ENCODE measurements around the gene DNAH6.

The DNAH6 gene

GRCh38 chr2:84808279-84808678 lies 292.0 kb downstream of the DNAH6 start:
- H3K9me3 ChIP-seq (replicated peaks; ENCODE audit: low read length), result no peaks in the 10 kb centered on the region
- no peaks in the 10 kb centered on the region for H3K36me3 ChIP-seq (ENCODE audit: insufficient read depth, low read length)
- peaks cover 53% of the 10 kb centered on the region for H3K27me3 ChIP-seq (ENCODE audit: control insufficient read depth, insufficient read depth, low read length)
- H3K4me2 ChIP-seq (ENCODE audit: low read length), result no peak overlapping the region
- H3K4me1 ChIP-seq (ENCODE audit: control insufficient read depth, insufficient read depth, low read length), result peaks cover 14% of the 10 kb centered on the region
- no peak overlapping the region for H3K9ac ChIP-seq (ENCODE audit: low read depth, low read length)
- H3K4me3 ChIP-seq (ENCODE audit: low read length), result no peak overlapping the region

GRCh38 chr2:84811839-84812431 lies 295.6 kb downstream of the DNAH6 start:
- Histone ChIP-seq H3K4me3 (ENCODE audit: low read length) (no peak overlapping the region), H3K4me2 (ENCODE audit: low read length) (no peak overlapping the region), H3K4me1 (ENCODE audit: control insufficient read depth, insufficient read depth, low read length) (peaks cover 10% of the 10 kb centered on the region), H3K27me3 (ENCODE audit: control insufficient read depth, insufficient read depth, low read length) (peaks cover 62% of the 10 kb centered on the region), H3K36me3 (ENCODE audit: insufficient read depth, low read length) (no peaks in the 10 kb centered on the region), H3K9ac (ENCODE audit: low read depth, low read length) (no peak overlapping the region), H3K9me3 (replicated peaks; ENCODE audit: low read length) (no peaks in the 10 kb centered on the region)

- peaks cover 50% of the 10 kb centered on the region for H3K27me3 ChIP-seq (ENCODE audit: control insufficient read depth, insufficient read depth, low read length)
- no peaks in the 10 kb centered on the region for H3K36me3 ChIP-seq (ENCODE audit: insufficient read depth, low read length)
- no peak overlapping the region for H3K9ac ChIP-seq (ENCODE audit: low read depth, low read length)
- H3K4me1 ChIP-seq (ENCODE audit: control insufficient read depth, insufficient read depth, low read length), result no peaks in the 10 kb centered on the region
- H3K4me2 ChIP-seq (ENCODE audit: low read length), result no peak overlapping the region
- H3K4me3 ChIP-seq (ENCODE audit: low read length), result no peak overlapping the region
- H3K9me3 ChIP-seq (replicated peaks; ENCODE audit: low read length), result no peaks in the 10 kb centered on the region
Observed at GRCh38 chr2:84815146-84815545, 298.8 kb downstream of the DNAH6 start.

GRCh38 chr2:84816426-84817026 lies 300.2 kb downstream of the DNAH6 start:
- Histone ChIP-seq H3K4me2 (ENCODE audit: low read length) (no peak overlapping the region), H3K27me3 (ENCODE audit: control insufficient read depth, insufficient read depth, low read length) (peaks cover 40% of the 10 kb centered on the region), H3K4me3 (ENCODE audit: low read length) (no peak overlapping the region), H3K4me1 (ENCODE audit: control insufficient read depth, insufficient read depth, low read length) (no peaks in the 10 kb centered on the region), H3K9ac (ENCODE audit: low read depth, low read length) (no peak overlapping the region), H3K36me3 (ENCODE audit: insufficient read depth, low read length) (no peaks in the 10 kb centered on the region), H3K9me3 (replicated peaks; ENCODE audit: low read length) (no peaks in the 10 kb centered on the region)

GRCh38 chr2:84817239-84817655 lies 300.9 kb downstream of the DNAH6 start:
- no peaks in the 10 kb centered on the region for H3K9me3 ChIP-seq (replicated peaks; ENCODE audit: low read length)

GRCh38 chr2:84821806-84822205 lies 305.5 kb downstream of the DNAH6 start:
- H3K4me1 ChIP-seq (ENCODE audit: control insufficient read depth, insufficient read depth, low read length), result no peaks in the 10 kb centered on the region

More at GRCh38 chr2:84817239-84817655, 300.9 kb downstream of the DNAH6 start:
- Histone ChIP-seq H3K4me3 (ENCODE audit: low read length) (no peak overlapping the region), H3K9ac (ENCODE audit: low read depth, low read length) (no peak overlapping the region), H3K27me3 (ENCODE audit: control insufficient read depth, insufficient read depth, low read length) (peaks cover 35% of the 10 kb centered on the region), H3K4me2 (ENCODE audit: low read length) (no peak overlapping the region), H3K36me3 (ENCODE audit: insufficient read depth, low read length) (no peaks in the 10 kb centered on the region), H3K4me1 (ENCODE audit: control insufficient read depth, insufficient read depth, low read length) (no peaks in the 10 kb centered on the region)

GRCh38 chr2:84823229-84823628 lies 306.9 kb downstream of the DNAH6 start:
- Histone ChIP-seq H3K4me1 (ENCODE audit: control insufficient read depth, insufficient read depth, low read length) (no peaks in the 10 kb centered on the region), H3K27me3 (ENCODE audit: control insufficient read depth, insufficient read depth, low read length) (peaks cover 27% of the 10 kb centered on the region), H3K36me3 (ENCODE audit: insufficient read depth, low read length) (no peaks in the 10 kb centered on the region)

More at GRCh38 chr2:84821806-84822205, 305.5 kb downstream of the DNAH6 start:
- H3K4me2 ChIP-seq (ENCODE audit: low read length), result no peak overlapping the region
- no peaks in the 10 kb centered on the region for H3K36me3 ChIP-seq (ENCODE audit: insufficient read depth, low read length)
- peaks cover 24% of the 10 kb centered on the region for H3K27me3 ChIP-seq (ENCODE audit: control insufficient read depth, insufficient read depth, low read length)
- no peak overlapping the region for H3K4me3 ChIP-seq (ENCODE audit: low read length)
- H3K9me3 ChIP-seq (replicated peaks; ENCODE audit: low read length), result no peaks in the 10 kb centered on the region
- H3K9ac ChIP-seq (ENCODE audit: low read depth, low read length), result no peak overlapping the region

GRCh38 chr2:84823788-84824187 lies 307.5 kb downstream of the DNAH6 start:
- H3K27me3 ChIP-seq (ENCODE audit: control insufficient read depth, insufficient read depth, low read length), result peaks cover 27% of the 10 kb centered on the region
- no peaks in the 10 kb centered on the region for H3K36me3 ChIP-seq (ENCODE audit: insufficient read depth, low read length)
- H3K9ac ChIP-seq (ENCODE audit: low read depth, low read length), result no peak overlapping the region
- H3K4me2 ChIP-seq (ENCODE audit: low read length), result no peak overlapping the region
- no peaks in the 10 kb centered on the region for H3K9me3 ChIP-seq (replicated peaks; ENCODE audit: low read length)
- H3K4me3 ChIP-seq (ENCODE audit: low read length), result no peak overlapping the region
- no peaks in the 10 kb centered on the region for H3K4me1 ChIP-seq (ENCODE audit: control insufficient read depth, insufficient read depth, low read length)

More at GRCh38 chr2:84823229-84823628, 306.9 kb downstream of the DNAH6 start:
- Histone ChIP-seq H3K4me2 (ENCODE audit: low read length) (no peak overlapping the region), H3K9me3 (replicated peaks; ENCODE audit: low read length) (no peaks in the 10 kb centered on the region), H3K9ac (ENCODE audit: low read depth, low read length) (no peak overlapping the region), H3K4me3 (ENCODE audit: low read length) (no peak overlapping the region)

GRCh38 chr2:84827978-84828575 lies 311.8 kb downstream of the DNAH6 start:
- Histone ChIP-seq H3K27me3 (ENCODE audit: control insufficient read depth, insufficient read depth, low read length) (peaks cover 23% of the 10 kb centered on the region), H3K4me1 (ENCODE audit: control insufficient read depth, insufficient read depth, low read length) (no peaks in the 10 kb centered on the region), H3K9ac (ENCODE audit: low read depth, low read length) (no peak overlapping the region), H3K4me3 (ENCODE audit: low read length) (no peak overlapping the region), H3K36me3 (ENCODE audit: insufficient read depth, low read length) (no peaks in the 10 kb centered on the region), H3K9me3 (replicated peaks; ENCODE audit: low read length) (no peaks in the 10 kb centered on the region), H3K4me2 (ENCODE audit: low read length) (no peak overlapping the region)

- Histone ChIP-seq H3K9ac (ENCODE audit: low read depth, low read length) (no peak overlapping the region), H3K4me3 (ENCODE audit: low read length) (no peak overlapping the region), H3K4me1 (ENCODE audit: control insufficient read depth, insufficient read depth, low read length) (no peaks in the 10 kb centered on the region)
Observed at GRCh38 chr2:84829693-84830092, 313.4 kb downstream of the DNAH6 start.

GRCh38 chr2:84830095-84830494 lies 313.8 kb downstream of the DNAH6 start:
- Histone ChIP-seq H3K9me3 (replicated peaks; ENCODE audit: low read length) (no peaks in the 10 kb centered on the region), H3K4me3 (ENCODE audit: low read length) (no peak overlapping the region), H3K36me3 (ENCODE audit: insufficient read depth, low read length) (no peaks in the 10 kb centered on the region), H3K4me1 (ENCODE audit: control insufficient read depth, insufficient read depth, low read length) (no peaks in the 10 kb centered on the region), H3K27me3 (ENCODE audit: control insufficient read depth, insufficient read depth, low read length) (peaks cover 19% of the 10 kb centered on the region), H3K4me2 (ENCODE audit: low read length) (no peak overlapping the region), H3K9ac (ENCODE audit: low read depth, low read length) (no peak overlapping the region)

More at GRCh38 chr2:84829693-84830092, 313.4 kb downstream of the DNAH6 start:
- Histone ChIP-seq H3K9me3 (replicated peaks; ENCODE audit: low read length) (no peaks in the 10 kb centered on the region), H3K27me3 (ENCODE audit: control insufficient read depth, insufficient read depth, low read length) (peaks cover 23% of the 10 kb centered on the region), H3K4me2 (ENCODE audit: low read length) (no peak overlapping the region), H3K36me3 (ENCODE audit: insufficient read depth, low read length) (no peaks in the 10 kb centered on the region)
